NCI-H1436 treated with DMSO at 0.1 percent for 48 hours (cell line): Measurements from ENCODE around the gene KRTAP4-8.
"Not testable (repeated sequence)": the region's sequence is repeated elsewhere in the genome, so short reads cannot be mapped to it uniquely, and the experiment has no call there.

Source experiments
- DNase-seq: peaks from one replicate; lab custom pipeline; 2025; lab: John Stamatoyannopoulos, UW

Gene KRTAP4-8

GRCh38 chr17:41098042-41098441 lies at the start of gene KRTAP4-8:
KRTAP4-8 (minus strand) TSS chr17:41098142; CDS start chr17:41098084, 58 bp downstream.
- DNase-seq = no peak

- DNase-seq = no peak
Measured at GRCh38 chr17:41145261-41145660, 47.3 kb upstream of the KRTAP4-8 start.

GRCh38 chr17:41144846-41145245 lies 46.9 kb upstream of the KRTAP4-8 start:
- DNase-seq = no peak

- DNase-seq = no peak
Measured at GRCh38 chr17:41141361-41141760, 43.4 kb upstream of the KRTAP4-8 start.

- no peak for DNase-seq
Measured at GRCh38 chr17:41140360-41141131, 42.6 kb upstream of the KRTAP4-8 start, which contains the start of gene KRTAP4-6. KRTAP4-6 (minus strand) TSS chr17:41140544; CDS start chr17:41140487, 57 bp downstream.

GRCh38 chr17:41139865-41140264 lies 41.9 kb upstream of the KRTAP4-8 start:
- DNase-seq = not testable (repeated sequence)

GRCh38 chr17:41133880-41134735 lies 36.2 kb upstream of the KRTAP4-8 start:
- no peak for DNase-seq

GRCh38 chr17:41131979-41132378 lies 34.0 kb upstream of the KRTAP4-8 start:
- DNase-seq = no peak

- DNase-seq = no peak
Measured at GRCh38 chr17:41127371-41127770, 29.4 kb upstream of the KRTAP4-8 start.

- DNase-seq = no peak
Measured at GRCh38 chr17:41126412-41126811, 28.5 kb upstream of the KRTAP4-8 start.

GRCh38 chr17:41125064-41125463 lies 27.1 kb upstream of the KRTAP4-8 start:
- DNase-seq = no peak

- not testable (repeated sequence) for DNase-seq
Measured at GRCh38 chr17:41123991-41124371, 26.0 kb upstream of the KRTAP4-8 start, which contains the start of gene KRTAP4-12. KRTAP4-12 (minus strand) TSS chr17:41124182; CDS start chr17:41124122, 60 bp downstream.

GRCh38 chr17:41123292-41123990 lies 25.5 kb upstream of the KRTAP4-8 start:
- DNase-seq = not testable (repeated sequence)

- no peak for DNase-seq
Measured at GRCh38 chr17:41121742-41122141, 23.8 kb upstream of the KRTAP4-8 start.

GRCh38 chr17:41119696-41120690 lies 22.1 kb upstream of the KRTAP4-8 start:
- not testable (repeated sequence) for DNase-seq

GRCh38 chr17:41118721-41119120 lies 20.8 kb upstream of the KRTAP4-8 start:
- no peak for DNase-seq

GRCh38 chr17:41117846-41118386 lies 20.0 kb upstream of the KRTAP4-8 start, which contains the start of gene KRTAP4-11:
KRTAP4-11 (minus strand) TSS chr17:41118373; CDS start chr17:41118315, 58 bp downstream.
- DNase-seq = not testable (repeated sequence)

- no peak for DNase-seq
Measured at GRCh38 chr17:41116297-41116696, 18.4 kb upstream of the KRTAP4-8 start.

GRCh38 chr17:41111151-41111885 lies 13.4 kb upstream of the KRTAP4-8 start:
- DNase-seq = no peak
